HepG2 (cell line): ENCODE results near the gene CGB8. TPM values are rescaled to one million over a fixed set of nuclear protein-coding genes. Genes with fewer than 3 reads are reported as not detected.
A peak's percentile ranks its signal among the peaks of the same experiment; 100 is the strongest.

Source experiments
- BRCA1 ChIP-seq: sonication (generic); formaldehyde crosslinking; IDR thresholded peaks from 2 replicates; pipeline ENCODE4 v1.4.0; 2020; ENCODE audit warnings: missing genetic modification reagents
- ELF3 ChIP-seq: IDR thresholded peaks from 2 replicates; pipeline ENCODE4 v1.6.1; 2016; ENCODE audit warnings: missing genetic modification reagents, missing compliant biosample characterization
- FOXO1 ChIP-seq: sonication (generic); formaldehyde crosslinking; IDR thresholded peaks from 2 replicates; pipeline ENCODE4 v1.4.0; 2020; ENCODE audit warnings: missing genetic modification reagents
- KDM3A ChIP-seq: IDR thresholded peaks from 2 replicates; pipeline ENCODE4 v1.6.1; 2018; ENCODE audit warnings: low read depth, missing compliant biosample characterization
- KLF6 ChIP-seq: IDR thresholded peaks from 2 replicates; pipeline ENCODE4 v1.8.0; 2016; ENCODE audit warnings: missing biosample characterization, missing genetic modification reagents
- MTA3 ChIP-seq: sonication (generic); formaldehyde crosslinking; IDR thresholded peaks from 2 replicates; pipeline ENCODE4 v1.4.0; 2020; ENCODE audit warnings: missing genetic modification reagents
- MYC ChIP-seq: sonication (generic); formaldehyde crosslinking; IDR thresholded peaks from 2 replicates; pipeline ENCODE4 v1.9.0; 2021; ENCODE audit warnings: missing genetic modification reagents, borderline replicate concordance
- PAX8 ChIP-seq: sonication (generic); formaldehyde crosslinking; IDR thresholded peaks from 2 replicates; pipeline ENCODE4 v1.8.0; 2022; ENCODE audit warnings: mild to moderate bottlenecking, missing genetic modification reagents, borderline replicate concordance
- PHF5A ChIP-seq: IDR thresholded peaks from one replicate; pipeline ENCODE4 v1.6.1; 2018; ENCODE audit warnings: low read depth, missing genetic modification reagents; ENCODE audit not compliant: unreplicated experiment
- TMF1 ChIP-seq: sonication (generic); formaldehyde crosslinking; IDR thresholded peaks from 2 replicates; pipeline ENCODE4 v1.8.1; 2022; ENCODE audit warnings: low read depth, missing genetic modification reagents
- ZMYM4 ChIP-seq: sonication (generic); formaldehyde crosslinking; IDR thresholded peaks from 2 replicates; pipeline ENCODE4 v1.8.1; 2023; ENCODE audit warnings: mild to moderate bottlenecking, missing genetic modification reagents
- ZNF101 ChIP-seq: sonication (generic); formaldehyde crosslinking; IDR thresholded peaks from 2 replicates; pipeline ENCODE4 v1.4.0; 2020; ENCODE audit warnings: mild to moderate bottlenecking, low read depth, missing genetic modification reagents, borderline replicate concordance
- ZNF724P ChIP-seq: sonication (generic); formaldehyde crosslinking; IDR thresholded peaks from 2 replicates; pipeline ENCODE4 v1.8.0; 2022; ENCODE audit warnings: missing genetic modification reagents, borderline replicate concordance
- polyA plus RNA-seq, 8 experiments: library from polyadenylated mRNA; depleted of rRNA in 3 of 8; stranded (reverse) in 7 of 8; unstranded in 1 of 8; fragments of >200 nt; fragmentation: Illumina TruSeq in 4 of 8; extraction: Trizol in 4 of 8; gene quantifications; 2 replicates each; pipeline versions ENCODE4 v1.2.1 to v1.2.3, GENCODE V29; 2011 to 2016; ENCODE audit warnings: low read depth in 4 of 8, missing spikeins in 1 of 8, mixed read lengths in 1 of 8; ENCODE audit not compliant: insufficient read depth in 1 of 8
- total RNA-seq, 5 experiments: library from RNA; depleted of rRNA; stranded (reverse); fragments of >200 nt; fragmentation: Illumina TruSeq; extraction: Trizol; gene quantifications; 2 replicates each; pipeline ENCODE4 v1.2.3, GENCODE V29; 2016; ENCODE audit warnings: low read depth in 1 of 5
- TF ChIP-seq, protein P1 (sequence below): sonication (generic); formaldehyde crosslinking; IDR thresholded peaks from 2 replicates; pipeline ENCODE4 v1.9.0; 2021; ENCODE audit warnings: missing genetic modification reagents, borderline replicate concordance
- TF ChIP-seq, protein P2 (sequence below): sonication (generic); formaldehyde crosslinking; IDR thresholded peaks from 2 replicates; pipeline ENCODE4 v1.4.0; 2020; ENCODE audit warnings: low read depth, mild to moderate bottlenecking, missing genetic modification reagents
- TF ChIP-seq, protein P3 (sequence below): sonication (generic); formaldehyde crosslinking; IDR thresholded peaks from 2 replicates; pipeline ENCODE4 v1.5.1; 2020; ENCODE audit warnings: mild to moderate bottlenecking, missing genetic modification reagents, moderate library complexity

Gene CGB8
- total and polyA plus RNA-seq, 2 of the 13 experiments (the other 11 are each of a cell fraction or from before 2014, with no cell fraction given), result not detected

DNA sequence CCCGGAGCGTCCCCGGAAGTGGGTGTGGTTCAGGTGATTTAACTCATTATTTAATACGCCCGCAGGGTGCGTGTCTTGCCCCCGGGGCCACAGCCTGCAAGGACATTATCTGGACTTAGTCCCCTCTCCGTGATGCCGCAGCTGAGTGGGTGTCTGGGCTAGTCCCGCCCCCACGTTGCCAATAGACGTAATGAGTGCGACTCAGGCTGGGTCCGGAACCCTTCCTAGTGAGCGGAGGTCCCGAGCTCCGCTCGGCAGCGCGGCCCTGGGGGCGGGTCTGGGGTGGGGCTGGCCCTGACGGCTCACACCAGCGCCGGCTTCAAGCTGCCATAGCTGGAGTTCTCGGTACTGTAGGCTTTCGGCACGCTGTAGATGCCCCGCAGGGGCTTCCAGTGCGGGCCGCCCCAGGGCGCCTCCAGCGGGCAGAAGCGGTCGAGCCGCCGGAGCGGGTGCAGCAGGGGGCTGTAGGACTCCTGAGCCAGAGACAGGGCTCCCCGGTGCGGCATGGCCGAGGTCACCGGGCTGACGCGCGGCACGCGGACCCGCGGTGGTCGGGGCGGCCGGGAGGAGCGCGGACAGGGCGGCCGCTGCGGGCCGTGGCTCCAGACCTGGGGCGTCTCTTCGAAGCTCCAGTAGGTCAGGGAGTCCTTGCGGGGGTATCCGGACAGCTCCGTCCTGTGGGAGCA, 31.1 kb downstream of the CGB8 start (continued):
- TF ChIP-seq ZMYM4 (CRISPR knock-in tag) (no peak), BRCA1 (CRISPR knock-in tag) (no peak), ELF3 (no peak), FOXO1 (CRISPR knock-in tag) (no peak), PAX8 (CRISPR knock-in tag) (no peak), PHF5A (CRISPR knock-in tag) (no peak), KLF6 (CRISPR knock-in tag) (no peak), ZNF724P (no peak), MYC (CRISPR knock-in tag) (0 out of 2 replicates have a peak, but pooled peaks have one; percentile 28), ZNF101 (no peak), MTA3 (no peak), KDM3A (no peak), TMF1 (CRISPR knock-in tag) (no peak)
- TF ChIP-seq, protein P1, sequence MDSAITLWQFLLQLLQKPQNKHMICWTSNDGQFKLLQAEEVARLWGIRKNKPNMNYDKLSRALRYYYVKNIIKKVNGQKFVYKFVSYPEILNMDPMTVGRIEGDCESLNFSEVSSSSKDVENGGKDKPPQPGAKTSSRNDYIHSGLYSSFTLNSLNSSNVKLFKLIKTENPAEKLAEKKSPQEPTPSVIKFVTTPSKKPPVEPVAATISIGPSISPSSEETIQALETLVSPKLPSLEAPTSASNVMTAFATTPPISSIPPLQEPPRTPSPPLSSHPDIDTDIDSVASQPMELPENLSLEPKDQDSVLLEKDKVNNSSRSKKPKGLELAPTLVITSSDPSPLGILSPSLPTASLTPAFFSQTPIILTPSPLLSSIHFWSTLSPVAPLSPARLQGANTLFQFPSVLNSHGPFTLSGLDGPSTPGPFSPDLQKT (CRISPR knock-in tag), result no peak
- TF ChIP-seq, protein P2, sequence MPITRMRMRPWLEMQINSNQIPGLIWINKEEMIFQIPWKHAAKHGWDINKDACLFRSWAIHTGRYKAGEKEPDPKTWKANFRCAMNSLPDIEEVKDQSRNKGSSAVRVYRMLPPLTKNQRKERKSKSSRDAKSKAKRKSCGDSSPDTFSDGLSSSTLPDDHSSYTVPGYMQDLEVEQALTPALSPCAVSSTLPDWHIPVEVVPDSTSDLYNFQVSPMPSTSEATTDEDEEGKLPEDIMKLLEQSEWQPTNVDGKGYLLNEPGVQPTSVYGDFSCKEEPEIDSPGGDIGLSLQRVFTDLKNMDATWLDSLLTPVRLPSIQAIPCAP, result no peak
- TF ChIP-seq, protein P3, sequence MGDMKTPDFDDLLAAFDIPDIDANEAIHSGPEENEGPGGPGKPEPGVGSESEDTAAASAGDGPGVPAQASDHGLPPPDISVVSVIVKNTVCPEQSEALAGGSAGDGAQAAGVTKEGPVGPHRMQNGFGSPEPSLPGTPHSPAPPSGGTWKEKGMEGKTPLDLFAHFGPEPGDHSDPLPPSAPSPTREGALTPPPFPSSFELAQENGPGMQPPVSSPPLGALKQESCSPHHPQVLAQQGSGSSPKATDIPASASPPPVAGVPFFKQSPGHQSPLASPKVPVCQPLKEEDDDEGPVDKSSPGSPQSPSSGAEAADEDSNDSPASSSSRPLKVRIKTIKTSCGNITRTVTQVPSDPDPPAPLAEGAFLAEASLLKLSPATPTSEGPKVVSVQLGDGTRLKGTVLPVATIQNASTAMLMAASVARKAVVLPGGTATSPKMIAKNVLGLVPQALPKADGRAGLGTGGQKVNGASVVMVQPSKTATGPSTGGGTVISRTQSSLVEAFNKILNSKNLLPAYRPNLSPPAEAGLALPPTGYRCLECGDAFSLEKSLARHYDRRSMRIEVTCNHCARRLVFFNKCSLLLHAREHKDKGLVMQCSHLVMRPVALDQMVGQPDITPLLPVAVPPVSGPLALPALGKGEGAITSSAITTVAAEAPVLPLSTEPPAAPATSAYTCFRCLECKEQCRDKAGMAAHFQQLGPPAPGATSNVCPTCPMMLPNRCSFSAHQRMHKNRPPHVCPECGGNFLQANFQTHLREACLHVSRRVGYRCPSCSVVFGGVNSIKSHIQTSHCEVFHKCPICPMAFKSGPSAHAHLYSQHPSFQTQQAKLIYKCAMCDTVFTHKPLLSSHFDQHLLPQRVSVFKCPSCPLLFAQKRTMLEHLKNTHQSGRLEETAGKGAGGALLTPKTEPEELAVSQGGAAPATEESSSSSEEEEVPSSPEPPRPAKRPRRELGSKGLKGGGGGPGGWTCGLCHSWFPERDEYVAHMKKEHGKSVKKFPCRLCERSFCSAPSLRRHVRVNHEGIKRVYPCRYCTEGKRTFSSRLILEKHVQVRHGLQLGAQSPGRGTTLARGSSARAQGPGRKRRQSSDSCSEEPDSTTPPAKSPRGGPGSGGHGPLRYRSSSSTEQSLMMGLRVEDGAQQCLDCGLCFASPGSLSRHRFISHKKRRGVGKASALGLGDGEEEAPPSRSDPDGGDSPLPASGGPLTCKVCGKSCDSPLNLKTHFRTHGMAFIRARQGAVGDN, result peak; percentile 75
